GM23248 (cell line): Measurements from ENCODE around the gene ADGRG2.

ENCODE experiments used
- EZH2 ChIP-seq: fragments of 200-600 bp; sonication (generic); IDR thresholded peaks from 2 replicates; pipeline ENCODE4 v1.6.1; 2018; ENCODE audit warnings: antibody characterized with exemption, mild to moderate bottlenecking; ENCODE audit not compliant: insufficient read depth, poor library complexity, severe bottlenecking
- EZH2phosphoT487 ChIP-seq: fragments of 200-600 bp; sonication (generic); IDR thresholded peaks from 2 replicates; pipeline ENCODE4 v1.6.1; 2018; ENCODE audit warnings: antibody characterized with exemption, moderate library complexity, mild to moderate bottlenecking, low read depth; ENCODE audit not compliant: insufficient read depth

GRCh38 chrX:18944482-18944881 lies 177.8 kb downstream of the ADGRG2 start:
- TF ChIP-seq EZH2 (no peak), EZH2phosphoT487 (no peak)
